Thoracic aorta (tissue), 2 donors: Measurements from ENCODE around the gene RASSF1. TPM values are rescaled to one million over a fixed set of nuclear protein-coding genes. Genes with fewer than 3 reads are reported as not detected.
A peak's percentile ranks its signal among the peaks of the same experiment; 100 is the strongest.

Source experiments
- ATAC-seq: fragments of 150-250 bp; one replicate; pipeline ENCODE4 v1.8.0; 2017; ENCODE audit warnings: low read depth; ENCODE audit not compliant: insufficient number of reproducible peaks, low FRiP score
- DNase-seq: peaks from one replicate; pipeline ENCODE4 v3.0.0-alpha.2; 2020; ENCODE audit warnings: low spot score
- H3K27ac ChIP-seq, 2 donors: fragments of 200-600 bp; sonication (generic); 1 replicate in 1 of 2; 2 replicates in 1 of 2; pipeline ENCODE4 v1.5.1; 2016; ENCODE audit warnings: mild to moderate bottlenecking in 2 of 2, moderate library complexity in 2 of 2
- H3K27me3 ChIP-seq: fragments of 200-600 bp; sonication (generic); replicated peaks from 2 replicates; pipeline ENCODE4 v1.6.0; 2016; ENCODE audit warnings: mild to moderate bottlenecking; ENCODE audit not compliant: insufficient read depth
- H3K36me3 ChIP-seq: fragments of 200-600 bp; sonication (generic); one replicate; pipeline ENCODE4 v1.5.1; 2016
- H3K4me1 ChIP-seq, 2 donors: fragments of 200-600 bp; sonication (generic); 1 replicate in 1 of 2; 2 replicates in 1 of 2; pipeline versions ENCODE4 v1.5.1 to v1.6.0; 2016; ENCODE audit warnings: low read depth in 2 of 2, mild to moderate bottlenecking in 1 of 2; ENCODE audit not compliant: control insufficient read depth in 1 of 2
- H3K4me3 ChIP-seq: fragments of 200-600 bp; sonication (generic); 2 replicates; pipeline ENCODE4 v1.5.1; 2016; ENCODE audit warnings: mild to moderate bottlenecking
- H3K9me3 ChIP-seq: fragments of 200-600 bp; sonication (generic); 2 replicates; pipeline ENCODE4 v1.5.1; 2016
- total RNA-seq, 2 donors: library from RNA; depleted of rRNA; stranded (reverse); fragments of >200 nt; gene quantifications; one replicate each; pipeline versions ENCODE4 v1.1.0 to v1.2.3, GENCODE V29; 2016
- TF ChIP-seq, protein P1 (sequence below): fragments of 200-600 bp; sonication (generic); IDR thresholded peaks from one replicate; pipeline ENCODE4 v1.5.1; 2019; ENCODE audit warnings: antibody characterized with exemption

RASSF1 gene, protein sequence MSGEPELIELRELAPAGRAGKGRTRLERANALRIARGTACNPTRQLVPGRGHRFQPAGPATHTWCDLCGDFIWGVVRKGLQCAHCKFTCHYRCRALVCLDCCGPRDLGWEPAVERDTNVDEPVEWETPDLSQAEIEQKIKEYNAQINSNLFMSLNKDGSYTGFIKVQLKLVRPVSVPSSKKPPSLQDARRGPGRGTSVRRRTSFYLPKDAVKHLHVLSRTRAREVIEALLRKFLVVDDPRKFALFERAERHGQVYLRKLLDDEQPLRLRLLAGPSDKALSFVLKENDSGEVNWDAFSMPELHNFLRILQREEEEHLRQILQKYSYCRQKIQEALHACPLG
- total RNA-seq = 10 to 100 TPM; 45.2 to 72.2 TPM

DNA sequence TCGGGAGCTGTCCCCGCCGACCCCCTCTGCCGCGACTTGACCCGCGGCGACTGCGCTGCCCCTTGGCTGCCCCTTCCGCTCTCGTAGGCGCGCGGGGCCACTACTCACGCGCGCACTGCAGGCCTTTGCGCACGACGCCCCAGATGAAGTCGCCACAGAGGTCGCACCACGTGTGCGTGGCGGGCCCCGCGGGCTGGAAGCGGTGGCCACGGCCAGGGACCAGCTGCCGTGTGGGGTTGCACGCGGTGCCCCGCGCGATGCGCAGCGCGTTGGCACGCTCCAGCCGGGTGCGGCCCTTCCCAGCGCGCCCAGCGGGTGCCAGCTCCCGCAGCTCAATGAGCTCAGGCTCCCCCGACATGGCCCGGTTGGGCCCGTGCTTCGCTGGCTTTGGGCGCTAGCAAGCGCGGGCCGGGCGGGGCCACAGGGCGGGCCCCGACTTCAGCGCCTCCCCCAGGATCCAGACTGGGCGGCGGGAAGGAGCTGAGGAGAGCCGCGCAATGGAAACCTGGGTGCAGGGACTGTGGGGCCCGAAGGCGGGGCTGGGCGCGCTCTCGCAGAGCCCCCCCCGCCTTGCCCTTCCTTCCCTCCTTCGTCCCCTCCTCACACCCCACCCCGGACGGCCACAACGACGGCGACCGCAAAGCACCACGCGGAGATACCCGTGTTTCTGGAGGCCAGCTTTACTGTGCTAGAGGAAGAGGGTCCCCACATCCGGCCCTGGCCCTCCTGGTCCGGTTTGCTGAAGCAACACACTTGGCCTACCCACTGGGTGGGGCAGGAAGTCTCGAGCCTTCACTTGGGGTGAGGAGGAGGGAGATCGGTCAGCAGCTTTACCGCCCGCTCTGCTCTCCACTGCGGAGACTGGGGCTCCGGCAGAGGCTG lies at the start of gene RASSF1:
Gene RASSF1, minus strand, starts transcription at position 389 of the 882 bp plus-strand sequence. Its CDS starts 31 bp downstream, at position 358.
- no peaks in the 10 kb centered on the region for H3K36me3 ChIP-seq
- no peaks in the 10 kb centered on the region for H3K9me3 ChIP-seq
- TF ChIP-seq, protein P1, sequence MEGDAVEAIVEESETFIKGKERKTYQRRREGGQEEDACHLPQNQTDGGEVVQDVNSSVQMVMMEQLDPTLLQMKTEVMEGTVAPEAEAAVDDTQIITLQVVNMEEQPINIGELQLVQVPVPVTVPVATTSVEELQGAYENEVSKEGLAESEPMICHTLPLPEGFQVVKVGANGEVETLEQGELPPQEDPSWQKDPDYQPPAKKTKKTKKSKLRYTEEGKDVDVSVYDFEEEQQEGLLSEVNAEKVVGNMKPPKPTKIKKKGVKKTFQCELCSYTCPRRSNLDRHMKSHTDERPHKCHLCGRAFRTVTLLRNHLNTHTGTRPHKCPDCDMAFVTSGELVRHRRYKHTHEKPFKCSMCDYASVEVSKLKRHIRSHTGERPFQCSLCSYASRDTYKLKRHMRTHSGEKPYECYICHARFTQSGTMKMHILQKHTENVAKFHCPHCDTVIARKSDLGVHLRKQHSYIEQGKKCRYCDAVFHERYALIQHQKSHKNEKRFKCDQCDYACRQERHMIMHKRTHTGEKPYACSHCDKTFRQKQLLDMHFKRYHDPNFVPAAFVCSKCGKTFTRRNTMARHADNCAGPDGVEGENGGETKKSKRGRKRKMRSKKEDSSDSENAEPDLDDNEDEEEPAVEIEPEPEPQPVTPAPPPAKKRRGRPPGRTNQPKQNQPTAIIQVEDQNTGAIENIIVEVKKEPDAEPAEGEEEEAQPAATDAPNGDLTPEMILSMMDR = no peak
- ATAC-seq (no peak), DNase-seq (no peak)
- peak within 1 kb of the TSS; percentile 74 for H3K4me3 ChIP-seq
- peak within 1 kb of the TSS; percentile 90 to 93 for H3K27ac ChIP-seq
- peaks cover 27 to 57% of the 10 kb centered on the region in 2 donors for H3K4me1 ChIP-seq
- H3K27me3 ChIP-seq = no peaks in the 10 kb centered on the region

DNA sequence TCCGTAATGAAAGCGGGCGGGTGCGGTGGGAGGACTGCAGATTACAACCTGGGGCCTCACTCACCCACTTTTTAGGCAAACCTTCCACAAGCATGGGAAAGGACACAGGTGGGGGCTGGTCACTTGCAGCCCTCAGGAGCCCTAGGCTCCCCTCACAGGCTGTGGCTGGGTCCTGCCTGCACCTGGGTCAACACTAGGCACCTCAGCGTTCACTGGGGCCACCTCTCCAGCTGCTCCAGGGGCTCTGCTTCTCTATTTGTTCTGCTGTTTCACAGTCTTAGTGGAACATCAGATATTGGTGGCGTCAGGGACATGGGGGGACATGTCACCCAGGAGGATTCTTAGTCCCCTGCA lies 48.8 kb upstream of the RASSF1 start:
- H3K4me1 ChIP-seq = peaks cover 10 to 34% of the 10 kb centered on the region in 2 donors
- H3K27ac ChIP-seq = no peak overlapping the region
- H3K27me3 ChIP-seq = no peaks in the 10 kb centered on the region
- no peaks in the 10 kb centered on the region for H3K9me3 ChIP-seq
- ATAC-seq = no peak
- TF ChIP-seq, protein P1 = no peak
- no peak overlapping the region for H3K4me3 ChIP-seq
- H3K36me3 ChIP-seq = no peaks in the 10 kb centered on the region
- DNase-seq = no peak

DNA sequence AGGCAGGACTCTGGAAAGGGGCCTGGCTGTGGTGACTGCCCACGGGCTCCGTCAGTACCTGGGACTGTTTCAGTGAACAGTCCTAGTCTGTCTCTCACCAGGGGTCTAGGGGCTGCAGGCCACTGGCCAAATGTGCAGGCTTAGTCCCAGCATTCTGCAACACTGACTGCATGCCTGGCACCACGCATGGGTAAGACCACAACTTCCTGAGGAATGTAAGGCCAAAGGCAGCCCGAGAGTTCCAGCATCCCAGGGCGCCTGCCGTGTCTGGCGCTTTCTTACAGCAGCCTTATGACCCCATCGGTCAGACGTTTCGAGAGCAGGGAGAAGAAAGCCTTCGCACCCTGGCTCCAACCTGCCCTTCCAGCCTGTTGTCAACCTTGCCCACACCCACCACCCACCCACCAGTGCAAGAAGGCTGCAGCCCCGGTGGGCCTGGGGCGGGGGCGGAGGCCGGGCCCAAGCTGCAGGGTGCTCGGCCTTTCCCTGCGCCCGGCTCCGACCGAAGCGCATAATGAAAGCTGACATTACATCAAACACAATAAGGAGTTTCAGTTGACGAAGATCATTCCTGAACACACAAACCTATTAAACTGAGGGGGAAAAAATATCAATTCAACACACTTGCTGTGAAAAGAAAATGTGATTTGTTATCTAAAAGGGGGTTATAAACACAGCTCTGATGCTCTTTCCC lies 48.2 kb upstream of the RASSF1 start:
- Histone ChIP-seq H3K4me3 (no peak overlapping the region), H3K4me1 (peaks cover 10 to 34% of the 10 kb centered on the region in 2 donors), H3K27ac (no peak overlapping the region), H3K9me3 (no peaks in the 10 kb centered on the region), H3K27me3 (no peaks in the 10 kb centered on the region), H3K36me3 (no peaks in the 10 kb centered on the region)
- TF ChIP-seq, protein P1 = no peak
- DNase-seq = no peak
- ATAC-seq = no peak

DNA sequence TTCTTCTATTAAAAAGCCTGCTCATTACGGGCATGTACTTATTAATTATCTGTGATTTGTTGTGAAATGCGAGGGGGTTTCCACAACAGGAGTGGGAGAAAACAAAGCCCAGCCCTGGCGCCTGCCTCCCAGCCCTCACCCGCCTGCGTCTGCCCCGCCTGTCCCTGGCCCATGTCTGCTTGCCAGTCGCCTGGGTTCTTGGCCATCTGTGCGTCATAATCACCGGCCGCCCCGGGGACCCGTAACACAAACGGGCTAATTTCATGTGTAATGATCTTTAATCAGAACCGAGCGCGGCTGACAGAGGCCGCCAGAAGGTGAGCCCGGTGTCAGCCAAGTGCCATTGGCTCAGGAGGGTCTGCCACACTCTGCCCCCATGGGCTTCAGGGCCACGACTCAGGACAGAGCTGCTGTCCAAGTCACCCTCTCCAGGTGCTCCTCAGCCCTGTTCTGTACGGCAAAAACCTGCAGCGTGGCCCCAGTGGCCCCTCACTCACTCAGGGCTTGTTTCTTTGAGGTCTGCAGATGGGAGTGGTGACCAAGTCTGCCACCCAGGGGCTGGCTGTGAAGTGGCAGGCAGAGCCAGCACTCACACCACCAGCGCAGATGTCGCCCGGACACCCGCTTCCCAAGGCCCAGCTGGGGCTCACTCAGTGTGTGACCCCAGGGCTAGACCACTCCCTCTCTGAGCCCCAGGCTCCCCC lies 47.5 kb upstream of the RASSF1 start:
- Histone ChIP-seq H3K4me3 (no peak overlapping the region), H3K4me1 (peaks cover 10 to 39% of the 10 kb centered on the region in 2 donors), H3K27ac (no peak overlapping the region), H3K36me3 (no peaks in the 10 kb centered on the region), H3K9me3 (no peaks in the 10 kb centered on the region), H3K27me3 (no peaks in the 10 kb centered on the region)
- TF ChIP-seq, protein P1 = no peak
- DNase-seq (no peak), ATAC-seq (no peak)
